Measurements from ENCODE around the gene FBXO21. TPM values are rescaled to one million over a fixed set of nuclear protein-coding genes. Genes with fewer than 3 reads are reported as not detected.

FBXO21 gene
- polyA plus RNA-seq, 3 donors, result 7.7 to 19.1 (median 17.2) TPM

- intact Hi-C loops (cut with micrococcal nuclease), result no loop called here
- no peak overlapping the region for H3K4me3 Mint-ChIP-seq
- Histone ChIP-seq H3K4me2 (replicated peaks; ENCODE audit: extremely low read depth, low read length, poor library complexity, severe bottlenecking) (no peak overlapping the region), H4K20me1 (ENCODE audit: insufficient read depth, low read length) (no peaks in the 10 kb centered on the region), H3K27me3 (ENCODE audit: control insufficient read depth in 2 of 2, insufficient read depth in 2 of 2, low read length in 2 of 2) (no peaks in the 10 kb centered on the region), H3K4me3 (replicated peaks in 1 of 3; ENCODE audit: low read depth in 2 of 3, low read length in 3 of 3) (no peak overlapping the region), H3K9me3 (replicated peaks in 1 of 2; ENCODE audit: control insufficient read depth in 1 of 2, insufficient read depth in 1 of 2, low read length in 2 of 2) (no peaks in the 10 kb centered on the region), H2AFZ (ENCODE audit: insufficient read depth, low read depth, low read length, poor library complexity, severe bottlenecking) (no peak overlapping the region), H3K4me1 (ENCODE audit: control insufficient read depth in 1 of 2, insufficient read depth in 2 of 2, low read length in 2 of 2) (no peaks in the 10 kb centered on the region), H3K79me2 (ENCODE audit: insufficient read depth, low read length) (no peaks in the 10 kb centered on the region), H3K27ac (ENCODE audit: low read depth in 1 of 2, low read length in 2 of 2) (no peak overlapping the region), H3K9ac (ENCODE audit: insufficient read depth, low read length, poor library complexity, severe bottlenecking) (no peak overlapping the region), H3K36me3 (replicated peaks in 1 of 2; ENCODE audit: control insufficient read depth in 1 of 2, insufficient read depth in 2 of 2, low read length in 2 of 2) (no peaks in the 10 kb centered on the region)
- 91% methylated on average over 7 of the region's 16 CpGs for WGBS (ENCODE audit: insufficient coverage)
- peaks cover 10 to 17% (median 10%) of the 10 kb centered on the region in 3 donors for H3K27me3 Mint-ChIP-seq (ENCODE audit: low read depth in 3 of 3)
- peaks cover 0 to 2% (median 0%) of the 10 kb centered on the region in 7 donors for H3K9me3 Mint-ChIP-seq
- no peak overlapping the region for H3K27ac Mint-ChIP-seq
- no peak for DNase-seq
- no peaks in the 10 kb centered on the region for H3K36me3 Mint-ChIP-seq
- TF ChIP-seq, protein P1, sequence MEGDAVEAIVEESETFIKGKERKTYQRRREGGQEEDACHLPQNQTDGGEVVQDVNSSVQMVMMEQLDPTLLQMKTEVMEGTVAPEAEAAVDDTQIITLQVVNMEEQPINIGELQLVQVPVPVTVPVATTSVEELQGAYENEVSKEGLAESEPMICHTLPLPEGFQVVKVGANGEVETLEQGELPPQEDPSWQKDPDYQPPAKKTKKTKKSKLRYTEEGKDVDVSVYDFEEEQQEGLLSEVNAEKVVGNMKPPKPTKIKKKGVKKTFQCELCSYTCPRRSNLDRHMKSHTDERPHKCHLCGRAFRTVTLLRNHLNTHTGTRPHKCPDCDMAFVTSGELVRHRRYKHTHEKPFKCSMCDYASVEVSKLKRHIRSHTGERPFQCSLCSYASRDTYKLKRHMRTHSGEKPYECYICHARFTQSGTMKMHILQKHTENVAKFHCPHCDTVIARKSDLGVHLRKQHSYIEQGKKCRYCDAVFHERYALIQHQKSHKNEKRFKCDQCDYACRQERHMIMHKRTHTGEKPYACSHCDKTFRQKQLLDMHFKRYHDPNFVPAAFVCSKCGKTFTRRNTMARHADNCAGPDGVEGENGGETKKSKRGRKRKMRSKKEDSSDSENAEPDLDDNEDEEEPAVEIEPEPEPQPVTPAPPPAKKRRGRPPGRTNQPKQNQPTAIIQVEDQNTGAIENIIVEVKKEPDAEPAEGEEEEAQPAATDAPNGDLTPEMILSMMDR (IDR thresholded peaks at IDR 0.05), result no peak
- H3K4me1 Mint-ChIP-seq, result no peaks in the 10 kb centered on the region
These were observed 17.9 kb upstream of the FBXO21 start for GRCh38 chr12:117208206-117208605.

DNA sequence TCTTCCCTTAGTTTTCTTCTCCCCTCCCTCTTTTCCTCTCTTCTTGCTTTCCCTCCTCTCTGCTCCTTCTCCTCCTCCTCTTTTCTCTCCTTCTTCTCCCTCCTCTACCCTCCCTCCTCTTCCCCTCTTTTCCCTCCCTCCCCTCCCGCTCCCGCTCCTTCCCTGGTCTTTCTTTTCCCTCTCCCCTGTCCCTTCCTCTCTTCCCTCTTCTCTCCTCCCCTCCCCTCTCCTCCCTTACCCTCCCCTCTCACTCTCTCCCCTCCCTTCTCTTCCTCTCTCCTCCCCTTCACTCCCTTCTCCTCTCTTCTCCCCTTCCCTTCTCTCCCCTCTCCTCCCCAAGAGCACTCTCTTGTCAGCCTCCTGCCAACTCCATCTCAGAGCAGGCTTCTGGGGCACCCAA, 17.4 kb upstream of the FBXO21 start:
- Mint-ChIP-seq H3K27ac (peak overlapping the region in 1 of 7 donors; percentile 41), H3K27me3 (ENCODE audit: low read depth in 3 of 3) (peaks cover 11 to 18% (median 12%) of the 10 kb centered on the region in 3 donors), H3K4me1 (no peaks in the 10 kb centered on the region), H3K9me3 (peaks cover 0 to 2% (median 0%) of the 10 kb centered on the region in 7 donors), H3K4me3 (no peak overlapping the region), H3K36me3 (no peaks in the 10 kb centered on the region)
- Histone ChIP-seq H3K9me3 (replicated peaks in 1 of 2; ENCODE audit: control insufficient read depth in 1 of 2, insufficient read depth in 1 of 2, low read length in 2 of 2) (no peaks in the 10 kb centered on the region), H4K20me1 (ENCODE audit: insufficient read depth, low read length) (no peaks in the 10 kb centered on the region), H3K4me3 (replicated peaks in 1 of 3; ENCODE audit: low read depth in 2 of 3, low read length in 3 of 3) (no peak overlapping the region), H3K36me3 (replicated peaks in 1 of 2; ENCODE audit: control insufficient read depth in 1 of 2, insufficient read depth in 2 of 2, low read length in 2 of 2) (no peaks in the 10 kb centered on the region), H3K4me2 (replicated peaks; ENCODE audit: extremely low read depth, low read length, poor library complexity, severe bottlenecking) (no peak overlapping the region), H2AFZ (ENCODE audit: insufficient read depth, low read depth, low read length, poor library complexity, severe bottlenecking) (no peak overlapping the region), H3K9ac (ENCODE audit: insufficient read depth, low read length, poor library complexity, severe bottlenecking) (no peak overlapping the region), H3K27ac (ENCODE audit: low read depth in 1 of 2, low read length in 2 of 2) (no peak overlapping the region), H3K4me1 (ENCODE audit: control insufficient read depth in 1 of 2, insufficient read depth in 2 of 2, low read length in 2 of 2) (no peaks in the 10 kb centered on the region), H3K79me2 (ENCODE audit: insufficient read depth, low read length) (no peaks in the 10 kb centered on the region), H3K27me3 (ENCODE audit: control insufficient read depth in 2 of 2, insufficient read depth in 2 of 2, low read length in 2 of 2) (no peaks in the 10 kb centered on the region)
- 67% methylated on average over 2 of the region's 2 CpGs for WGBS (ENCODE audit: insufficient coverage)
- no peak for DNase-seq
- intact Hi-C loops (cut with micrococcal nuclease), result no loop called here
- TF ChIP-seq, protein P1 (IDR thresholded peaks at IDR 0.05), result no peak
